ENCODE data around the gene LRRK2.
"Not testable (repeated sequence)": the region's sequence is repeated elsewhere in the genome, so short reads cannot be mapped to it uniquely, and the experiment has no call there.

LRRK2 gene

DNA sequence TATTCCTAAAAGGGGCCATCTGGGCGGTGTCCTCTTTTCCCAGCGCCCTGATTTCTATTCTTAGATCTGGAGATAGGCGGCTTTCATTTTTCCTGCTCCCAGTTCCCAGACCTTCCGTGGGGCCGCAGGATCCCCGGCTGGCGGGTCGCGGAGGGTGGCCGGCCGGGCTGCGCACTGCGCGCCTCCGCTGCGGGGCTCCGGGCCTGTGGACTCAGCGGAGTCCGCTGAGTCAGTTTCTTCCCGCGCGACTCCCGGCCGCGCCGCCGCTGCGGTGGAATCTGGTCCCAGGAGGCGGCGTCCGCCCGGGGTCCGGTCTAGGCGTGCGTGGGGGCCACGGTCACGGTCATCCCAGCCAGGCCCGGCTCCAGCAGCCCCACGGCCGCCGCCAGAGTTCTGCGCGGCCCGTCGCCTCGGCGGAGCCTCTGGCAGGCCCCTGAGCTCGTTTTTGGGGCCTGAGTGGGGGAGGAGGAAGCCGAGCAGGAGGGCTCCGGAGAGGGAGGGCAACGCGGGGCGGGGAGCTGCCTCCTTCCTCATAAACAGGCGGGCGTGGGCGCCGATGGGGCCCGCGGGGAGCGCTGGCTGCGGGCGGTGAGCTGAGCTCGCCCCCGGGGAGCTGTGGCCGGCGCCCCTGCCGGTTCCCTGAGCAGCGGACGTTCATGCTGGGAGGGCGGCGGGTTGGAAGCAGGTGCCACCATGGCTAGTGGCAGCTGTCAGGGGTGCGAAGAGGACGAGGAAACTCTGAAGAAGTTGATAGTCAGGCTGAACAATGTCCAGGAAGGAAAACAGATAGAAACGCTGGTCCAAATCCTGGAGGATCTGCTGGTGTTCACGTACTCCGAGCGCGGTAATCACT is at the start of gene LRRK2:
TSS of gene LRRK2 (plus strand) at position 559 of the 853 bp plus-strand sequence. CDS start at position 694, 135 bp downstream.
- DNase-seq = no peak

DNA sequence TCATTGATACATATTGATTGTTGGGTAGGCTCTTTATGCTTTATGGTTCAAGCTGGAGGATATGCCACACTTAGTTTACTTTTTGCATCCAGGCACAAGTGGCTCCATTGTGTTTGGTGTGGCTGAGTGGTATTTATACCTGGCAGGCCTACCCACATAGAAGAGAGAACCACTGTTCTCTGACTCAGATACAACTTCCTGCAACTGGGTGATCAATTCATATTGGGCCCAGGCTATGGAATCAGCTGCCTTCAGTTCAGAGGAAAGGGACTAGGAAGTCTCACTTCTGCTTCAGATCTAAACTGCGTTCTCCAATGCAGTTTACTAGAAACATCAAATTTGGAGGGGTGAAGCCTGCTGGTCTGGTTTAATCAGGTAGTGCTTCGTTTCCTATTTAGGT is 49.8 kb upstream of the LRRK2 start:
- DNase-seq = no peak

GRCh38 chr12:40175489-40175888 is 49.3 kb upstream of the LRRK2 start:
- no peak for DNase-seq

DNA sequence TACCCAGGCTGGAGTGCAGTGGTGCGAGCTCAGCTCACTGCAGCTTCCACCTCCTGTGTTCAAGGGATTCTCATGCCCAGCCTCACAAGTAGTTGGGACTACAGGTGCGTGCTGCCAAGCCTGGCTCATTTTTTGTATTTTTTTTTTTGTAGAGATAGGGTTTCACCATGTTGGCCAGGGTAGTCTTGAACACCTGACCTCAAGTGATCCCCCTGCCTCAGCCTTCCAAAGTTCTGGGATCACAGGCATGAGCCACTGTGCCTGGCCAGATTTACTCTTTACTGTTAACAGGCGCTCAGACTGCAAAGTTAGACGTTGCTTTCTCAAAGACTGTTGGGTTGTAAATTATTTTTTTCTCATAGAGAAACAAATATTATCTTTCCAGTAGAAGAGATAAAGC is 46.1 kb upstream of the LRRK2 start:
- no peak for DNase-seq

- DNase-seq = no peak
Measured at GRCh38 chr12:40181490-40181889, 43.3 kb upstream of the LRRK2 start.

- DNase-seq = no peak
Measured at GRCh38 chr12:40183715-40184114, 41.1 kb upstream of the LRRK2 start.

DNA sequence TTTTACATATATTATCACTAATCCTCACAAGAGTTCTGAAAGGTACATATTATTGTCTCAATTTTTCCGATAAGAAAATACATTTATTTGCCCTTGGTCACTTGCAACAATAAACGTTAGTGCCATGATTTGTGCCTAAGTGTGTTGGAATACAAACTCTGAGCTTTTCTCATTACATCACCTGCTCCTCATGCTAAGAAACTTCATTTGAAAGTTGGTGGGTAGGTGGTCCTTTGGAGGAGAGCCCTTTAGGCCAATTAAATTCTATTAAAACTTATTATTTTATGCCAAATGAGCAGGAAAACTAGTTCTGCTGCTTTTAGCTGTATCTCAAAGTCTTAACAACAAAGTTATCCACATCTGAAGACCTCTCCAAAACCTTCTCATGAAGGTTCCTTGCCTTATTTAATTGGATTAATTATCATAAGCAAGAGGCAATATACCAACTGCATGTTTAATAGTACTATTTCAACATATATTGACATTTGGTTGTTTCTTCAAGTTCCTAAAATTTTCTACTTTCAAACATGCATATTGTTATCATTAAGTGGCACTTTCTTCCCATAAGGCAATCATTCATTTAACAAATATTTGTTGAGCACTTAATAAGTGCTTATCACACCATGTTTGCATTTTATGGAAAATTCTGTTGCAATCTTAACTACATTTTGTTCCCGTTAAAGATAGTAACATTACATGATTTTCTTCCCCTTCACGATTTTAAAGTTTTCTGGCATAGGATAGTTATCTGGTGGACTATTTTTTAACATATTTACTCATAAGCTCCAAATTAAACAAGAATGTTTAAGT is 40.1 kb upstream of the LRRK2 start:
- DNase-seq = no peak

- DNase-seq = no peak
Measured at GRCh38 chr12:40185303-40185693, 39.5 kb upstream of the LRRK2 start.

DNA sequence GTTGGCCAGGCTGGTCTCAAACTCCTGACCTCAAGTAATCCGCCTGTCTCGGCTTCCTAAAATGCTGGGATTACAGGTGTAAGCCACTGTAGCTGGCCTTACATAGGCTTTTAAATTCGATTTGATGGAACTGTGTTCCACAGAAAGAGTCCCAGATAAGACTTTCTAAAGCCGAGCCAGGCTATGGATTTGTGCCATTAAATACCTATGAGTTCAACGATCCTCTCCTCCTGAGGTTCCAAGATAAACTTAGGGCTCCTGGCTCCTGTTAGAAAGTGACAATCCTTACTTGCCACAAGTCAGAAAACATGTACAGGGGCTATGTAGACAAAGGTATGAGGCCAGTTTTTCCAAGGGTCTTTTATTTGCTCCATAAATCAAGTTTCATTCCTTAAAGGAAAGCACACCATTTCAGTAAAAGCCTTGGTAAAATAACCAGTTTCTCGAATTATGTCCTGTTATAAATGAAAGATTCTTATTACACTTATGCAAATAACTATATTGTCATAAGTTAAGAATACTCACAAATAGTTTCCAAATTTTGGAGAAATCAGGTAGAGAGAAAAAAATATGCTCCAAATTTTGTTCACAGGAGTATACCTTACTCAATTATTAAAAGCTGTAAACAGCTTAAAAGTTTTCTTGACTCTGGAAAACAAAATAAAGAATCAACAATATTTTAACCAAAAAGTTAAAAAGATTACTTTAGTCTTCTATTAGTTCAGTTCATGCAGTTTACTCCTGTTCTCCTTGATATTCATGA is 36.1 kb upstream of the LRRK2 start:
- DNase-seq = no peak

- no peak for DNase-seq
Measured at GRCh38 chr12:40192704-40193255, 32.0 kb upstream of the LRRK2 start.

- DNase-seq = no peak
Measured at GRCh38 chr12:40194846-40195245, 30.0 kb upstream of the LRRK2 start.

GRCh38 chr12:40197590-40197989 is 27.2 kb upstream of the LRRK2 start:
- no peak for DNase-seq

DNA sequence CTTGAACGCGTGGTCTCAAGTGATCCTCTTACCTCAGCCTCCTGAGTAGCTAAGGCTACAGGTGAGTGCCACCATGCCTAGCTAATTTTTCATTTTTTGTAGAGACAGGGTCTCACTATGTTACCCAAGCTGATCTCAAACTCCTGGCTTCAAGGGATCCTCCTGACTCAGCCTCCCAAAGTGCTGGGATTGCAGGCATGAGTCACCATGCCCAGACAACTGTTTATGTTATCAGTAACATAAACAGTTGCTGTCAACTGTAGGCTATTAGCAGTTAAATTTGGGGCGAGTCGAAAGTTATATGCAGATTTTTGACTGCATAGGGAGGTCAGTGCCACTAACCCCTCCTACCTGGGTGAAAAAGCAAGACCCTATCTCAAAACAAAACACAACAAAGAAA is 26.2 kb upstream of the LRRK2 start:
- DNase-seq = no peak

GRCh38 chr12:40202095-40203059 is 22.4 kb upstream of the LRRK2 start:
- no peak for DNase-seq

- no peak for DNase-seq
Measured at GRCh38 chr12:40203060-40203430, 21.8 kb upstream of the LRRK2 start.

- DNase-seq = no peak
Measured at GRCh38 chr12:40204337-40204736, 20.5 kb upstream of the LRRK2 start.

GRCh38 chr12:40207551-40207950 is 17.2 kb upstream of the LRRK2 start:
- DNase-seq = no peak

- no peak for DNase-seq
Measured at GRCh38 chr12:40208707-40209446, 15.9 kb upstream of the LRRK2 start.

GRCh38 chr12:40209886-40210285 is 14.9 kb upstream of the LRRK2 start:
- no peak for DNase-seq

DNA sequence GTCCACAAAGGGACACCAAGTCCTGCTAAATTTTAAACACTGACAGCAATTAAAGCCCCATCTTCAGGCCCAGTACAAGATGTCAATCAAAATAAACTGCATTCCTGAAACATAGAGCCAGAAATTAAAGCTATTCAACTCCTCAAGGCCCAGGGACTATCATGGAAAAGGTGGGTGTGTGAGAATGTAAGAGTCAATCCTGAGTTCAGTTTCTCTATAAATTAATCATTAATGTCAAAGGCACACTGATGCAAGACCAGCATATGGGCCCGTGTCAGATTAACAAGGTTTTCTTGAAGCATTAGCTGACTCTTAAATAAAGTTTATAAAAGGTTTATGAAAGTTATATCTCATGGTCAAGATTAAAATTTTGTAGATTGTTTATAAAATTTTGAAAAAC is 13.6 kb upstream of the LRRK2 start:
- not testable (repeated sequence) for DNase-seq

GRCh38 chr12:40212566-40212965 is 12.2 kb upstream of the LRRK2 start:
- no peak for DNase-seq
